ENCODE measurements around the gene ZNF496.
"Not testable (repeated sequence)": the region's sequence is repeated elsewhere in the genome, so short reads cannot be mapped to it uniquely, and the experiment has no call there.

ZNF496 gene

GRCh38 chr1:247291833-247292561, 39.7 kb downstream of the ZNF496 start:
- DNase-seq, result no peak

- DNase-seq, result no peak
Observed at GRCh38 chr1:247291161-247291560, 40.5 kb downstream of the ZNF496 start.

GRCh38 chr1:247290576-247290975, 41.1 kb downstream of the ZNF496 start:
- no peak for DNase-seq

- not testable (repeated sequence) for DNase-seq
Observed at GRCh38 chr1:247289274-247289892, 42.3 kb downstream of the ZNF496 start.

- no peak for DNase-seq
Observed at GRCh38 chr1:247288341-247288740, 43.3 kb downstream of the ZNF496 start.

GRCh38 chr1:247287460-247287859, 44.2 kb downstream of the ZNF496 start:
- no peak for DNase-seq

GRCh38 chr1:247286134-247286670, 45.5 kb downstream of the ZNF496 start:
- no peak for DNase-seq

- no peak for DNase-seq
Observed at GRCh38 chr1:247281001-247281574, 50.6 kb downstream of the ZNF496 start.

GRCh38 chr1:247277191-247277590, 54.5 kb downstream of the ZNF496 start:
- no peak for DNase-seq

- no peak for DNase-seq
Observed at GRCh38 chr1:247274605-247275256, 56.9 kb downstream of the ZNF496 start.

GRCh38 chr1:247273013-247273412, 58.7 kb downstream of the ZNF496 start:
- no peak for DNase-seq

- no peak for DNase-seq
Observed at GRCh38 chr1:247270003-247270402, 61.7 kb downstream of the ZNF496 start.

- DNase-seq, result no peak
Observed at GRCh38 chr1:247269133-247269532, 62.5 kb downstream of the ZNF496 start.

GRCh38 chr1:247268390-247269045, 63.1 kb downstream of the ZNF496 start:
- DNase-seq, result no peak

GRCh38 chr1:247266053-247266452, 65.6 kb downstream of the ZNF496 start:
- no peak for DNase-seq

GRCh38 chr1:247255772-247256171, 75.9 kb downstream of the ZNF496 start, which contains the start of gene VN1R5:
TSS of gene VN1R5 (plus strand) at chr1:247256072.
- not testable (repeated sequence) for DNase-seq

GRCh38 chr1:247247568-247247967, 84.1 kb downstream of the ZNF496 start:
- no peak for DNase-seq
